Mucosa of descending colon (tissue), 3 donors: ENCODE results near the gene TNPO3. TPM values are rescaled to one million over a fixed set of nuclear protein-coding genes. Genes with fewer than 3 reads are reported as not detected.
"Not testable (repeated sequence)": the region's sequence is repeated elsewhere in the genome, so short reads cannot be mapped to it uniquely, and the experiment has no call there.

ENCODE experiments used
- ATAC-seq: fragments of 200-7000 bp; cut with Tn5 transposase; one replicate; pipeline ENCODE4 v1.9.1; 2020; ENCODE audit warnings: mild to moderate bottlenecking, moderate library complexity
- DNase-seq, 3 donors: peaks; one replicate each; pipeline ENCODE4 v3.0.0-alpha.2; 2020
- H3K36me3 ChIP-seq: fragments of 200-600 bp; one replicate; pipeline ENCODE4 v1.8.0; 2021; ENCODE audit warnings: low read depth, mild to moderate bottlenecking
- H3K4me1 ChIP-seq: fragments of 200-600 bp; one replicate; pipeline ENCODE4 v1.8.0; 2021; ENCODE audit warnings: low read depth, mild to moderate bottlenecking
- H3K4me3 ChIP-seq: fragments of 200-600 bp; one replicate; pipeline ENCODE4 v1.8.0; 2021; ENCODE audit warnings: mild to moderate bottlenecking
- H3K9me3 ChIP-seq: fragments of 200-600 bp; one replicate; pipeline ENCODE4 v1.8.0; 2021; ENCODE audit warnings: mild to moderate bottlenecking
- intact Hi-C, 2 donors: fragments of 100-400 bp; cut with DNase I in 1 of 2; cut with micrococcal nuclease in 1 of 2; formaldehyde crosslinking; loops; one replicate each; pipeline versions ENCODE4 v1.11.0 to v1.11.1; 2022; cut with DNase I, micrococcal nuclease
- total RNA-seq, 3 donors: library from RNA; stranded (reverse); fragmentation: NEBNext Ultra II Directional in 2 of 3; extraction: Animal tissue kit (Norgen Biotek cat#: 25700) in 2 of 3; gene quantifications; one replicate each; pipeline versions ENCODE4 v1.2.1 to v1.2.4, GENCODE V29; 2021 to 2023
- TF ChIP-seq, protein P1 (sequence below): fragments of 200-600 bp; IDR thresholded peaks from one replicate; pipeline ENCODE4 v1.8.0; 2022; ENCODE audit warnings: antibody characterized with exemption, mild to moderate bottlenecking
- donor health status: DM: no; HTN: no; CAD: no; lungs with moderate emphysema.
- donor health status: DM: no; HTN: no; CAD: no.
- donor health status: DM: no; HTN: yes; CAD: no.

Gene TNPO3
- total RNA-seq, 3 donors from 2014 or later = 36.0 to 43.6 (median 38.7) TPM

GRCh38 chr7:128915271-128915819, 139.6 kb downstream of the TNPO3 start:
- no peaks in the 10 kb centered on the region for H3K9me3 ChIP-seq
- TF ChIP-seq, protein P1, sequence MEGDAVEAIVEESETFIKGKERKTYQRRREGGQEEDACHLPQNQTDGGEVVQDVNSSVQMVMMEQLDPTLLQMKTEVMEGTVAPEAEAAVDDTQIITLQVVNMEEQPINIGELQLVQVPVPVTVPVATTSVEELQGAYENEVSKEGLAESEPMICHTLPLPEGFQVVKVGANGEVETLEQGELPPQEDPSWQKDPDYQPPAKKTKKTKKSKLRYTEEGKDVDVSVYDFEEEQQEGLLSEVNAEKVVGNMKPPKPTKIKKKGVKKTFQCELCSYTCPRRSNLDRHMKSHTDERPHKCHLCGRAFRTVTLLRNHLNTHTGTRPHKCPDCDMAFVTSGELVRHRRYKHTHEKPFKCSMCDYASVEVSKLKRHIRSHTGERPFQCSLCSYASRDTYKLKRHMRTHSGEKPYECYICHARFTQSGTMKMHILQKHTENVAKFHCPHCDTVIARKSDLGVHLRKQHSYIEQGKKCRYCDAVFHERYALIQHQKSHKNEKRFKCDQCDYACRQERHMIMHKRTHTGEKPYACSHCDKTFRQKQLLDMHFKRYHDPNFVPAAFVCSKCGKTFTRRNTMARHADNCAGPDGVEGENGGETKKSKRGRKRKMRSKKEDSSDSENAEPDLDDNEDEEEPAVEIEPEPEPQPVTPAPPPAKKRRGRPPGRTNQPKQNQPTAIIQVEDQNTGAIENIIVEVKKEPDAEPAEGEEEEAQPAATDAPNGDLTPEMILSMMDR = no peak
- H3K4me1 ChIP-seq = peaks cover 9% of the 10 kb centered on the region
- H3K4me3 ChIP-seq = no peak overlapping the region
- intact Hi-C loops = no loop called here
- no peaks in the 10 kb centered on the region for H3K36me3 ChIP-seq
- DNase-seq = no peak
- ATAC-seq = no peak

- TF ChIP-seq, protein P1 = no peak
- Histone ChIP-seq H3K36me3 (no peaks in the 10 kb centered on the region), H3K4me1 (peaks cover 9% of the 10 kb centered on the region), H3K9me3 (no peaks in the 10 kb centered on the region), H3K4me3 (no peak overlapping the region)
- intact Hi-C loops = no loop called here
- DNase-seq (no peak), ATAC-seq (no peak)
Observed at GRCh38 chr7:128914566-128915151, 140.3 kb downstream of the TNPO3 start.

GRCh38 chr7:128913870-128914565, 140.9 kb downstream of the TNPO3 start:
- H3K4me3 ChIP-seq = no peak overlapping the region
- ATAC-seq = no peak
- H3K36me3 ChIP-seq = no peaks in the 10 kb centered on the region
- intact Hi-C loops = no loop called here
- no peak for DNase-seq
- TF ChIP-seq, protein P1 = no peak
- peaks cover 9% of the 10 kb centered on the region for H3K4me1 ChIP-seq
- no peaks in the 10 kb centered on the region for H3K9me3 ChIP-seq

DNA sequence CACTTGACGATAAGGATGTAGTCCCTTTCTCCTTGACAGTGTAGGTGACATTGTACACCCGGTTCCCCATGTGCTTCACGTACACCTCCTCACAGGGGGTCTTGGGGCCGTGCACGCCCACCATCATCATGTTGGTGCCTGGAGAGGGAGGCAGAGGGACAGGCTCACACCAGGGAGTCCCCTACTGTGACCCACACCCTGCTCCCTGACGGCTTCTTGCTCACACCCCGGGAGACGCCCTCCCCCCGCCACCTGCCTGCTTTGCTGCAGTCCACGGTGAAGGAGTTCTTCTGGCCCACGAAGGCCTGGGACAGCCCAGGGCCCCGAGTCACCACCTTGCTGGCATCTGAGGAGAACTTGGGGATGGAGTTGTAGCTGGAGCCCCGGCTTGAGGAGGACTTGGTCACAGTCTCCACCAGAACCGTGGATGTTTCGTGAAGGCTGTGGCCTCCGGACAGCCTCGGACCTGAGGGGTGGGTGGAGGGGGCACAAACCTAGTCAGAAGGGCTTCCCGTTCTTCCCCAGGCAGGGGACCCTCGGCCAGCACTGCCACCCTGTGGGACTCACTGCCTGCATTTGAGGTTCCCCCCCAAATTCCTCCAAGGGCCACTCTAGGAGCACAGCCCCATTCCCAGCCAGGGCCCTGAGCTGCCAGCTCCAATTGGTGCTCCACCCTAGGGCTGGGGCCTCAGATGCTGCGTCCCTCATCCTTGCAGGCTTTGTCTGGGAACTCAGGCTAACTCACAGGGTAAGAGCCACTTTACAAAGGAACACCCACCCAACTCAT, 142.0 kb downstream of the TNPO3 start:
- DNase-seq, H3K4me1 ChIP-seq, intact Hi-C loops, ATAC-seq, H3K9me3 ChIP-seq, H3K4me3 ChIP-seq, H3K36me3 ChIP-seq: not testable (repeated sequence)

- H3K9me3 ChIP-seq = no peaks in the 10 kb centered on the region
- H3K4me3 ChIP-seq = no peak overlapping the region
- TF ChIP-seq, protein P1 = no peak
- intact Hi-C loops = no loop called here
- ATAC-seq = peak; percentile 4
- peaks cover 9% of the 10 kb centered on the region for H3K4me1 ChIP-seq
- H3K36me3 ChIP-seq = no peaks in the 10 kb centered on the region
- DNase-seq = no peak
Observed at GRCh38 chr7:128912281-128912680, 142.6 kb downstream of the TNPO3 start.
